AG10803 (cell line): ENCODE measurements around the gene VPS41.

Experiments
- DNase-seq: peaks from one replicate; pipeline ENCODE4 v3.0.0; 2010; ENCODE audit warnings: low read depth
- H3K4me3 ChIP-seq: 2 replicates; pipeline ENCODE4 v1.5.1; 2011; ENCODE audit warnings: mild to moderate bottlenecking, low read length, control low read depth
- TF ChIP-seq, protein P1 (sequence below): conservative IDR thresholded peaks from 2 replicates; pipeline ENCODE4 v1.5.1; 2011; ENCODE audit warnings: mild to moderate bottlenecking, low read length, control low read depth, inconsistent platforms

The VPS41 gene

DNA sequence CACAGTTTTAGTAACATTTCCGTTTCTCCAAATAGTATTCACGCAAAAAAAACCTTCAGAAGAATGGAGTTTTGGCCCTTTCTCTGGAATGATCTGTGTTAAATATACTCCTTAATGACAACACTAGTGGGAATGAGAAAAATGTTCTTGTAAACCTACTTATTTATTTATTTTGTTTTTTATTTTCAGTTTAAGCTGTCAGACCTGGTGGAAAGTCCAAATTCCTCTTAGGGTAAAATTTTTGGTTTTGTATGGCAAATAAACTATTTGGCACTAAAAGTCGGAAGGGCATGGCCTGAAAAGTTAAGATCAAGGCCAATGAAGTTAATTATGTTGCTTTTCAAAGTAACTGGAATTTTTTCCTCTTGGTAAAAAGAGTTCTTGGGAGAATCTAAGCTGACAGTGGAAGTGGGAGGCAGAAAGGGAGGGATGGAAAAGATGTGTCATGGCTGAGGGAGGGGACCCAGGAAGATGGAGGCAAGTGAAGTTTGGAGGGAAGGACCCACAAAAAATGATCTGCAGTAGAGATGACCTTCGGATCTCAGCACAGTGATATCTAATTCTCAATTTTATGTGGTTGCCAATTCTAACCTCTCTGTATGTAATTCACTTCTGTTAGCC, 33.5 kb upstream of the VPS41 start:
- no peak for DNase-seq

DNA sequence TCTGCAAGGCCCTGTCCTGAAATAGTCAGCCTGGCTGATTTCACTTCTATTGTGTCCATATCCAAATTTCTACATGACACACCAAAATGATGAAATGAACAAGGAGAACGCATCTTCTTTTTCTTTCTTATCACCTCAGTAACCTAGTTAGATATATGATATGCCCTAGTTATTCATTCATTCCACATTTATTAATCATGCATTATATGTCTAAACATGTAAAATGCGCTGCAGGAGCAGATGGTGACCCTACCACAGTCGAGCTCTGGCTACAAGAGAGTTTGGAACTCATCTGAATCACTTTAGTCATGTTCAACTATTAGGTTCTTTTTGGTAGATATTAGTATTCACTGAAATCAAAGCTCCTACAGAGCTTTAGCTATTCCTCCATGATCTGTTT, 31.8 kb upstream of the VPS41 start:
- TF ChIP-seq, protein P1, sequence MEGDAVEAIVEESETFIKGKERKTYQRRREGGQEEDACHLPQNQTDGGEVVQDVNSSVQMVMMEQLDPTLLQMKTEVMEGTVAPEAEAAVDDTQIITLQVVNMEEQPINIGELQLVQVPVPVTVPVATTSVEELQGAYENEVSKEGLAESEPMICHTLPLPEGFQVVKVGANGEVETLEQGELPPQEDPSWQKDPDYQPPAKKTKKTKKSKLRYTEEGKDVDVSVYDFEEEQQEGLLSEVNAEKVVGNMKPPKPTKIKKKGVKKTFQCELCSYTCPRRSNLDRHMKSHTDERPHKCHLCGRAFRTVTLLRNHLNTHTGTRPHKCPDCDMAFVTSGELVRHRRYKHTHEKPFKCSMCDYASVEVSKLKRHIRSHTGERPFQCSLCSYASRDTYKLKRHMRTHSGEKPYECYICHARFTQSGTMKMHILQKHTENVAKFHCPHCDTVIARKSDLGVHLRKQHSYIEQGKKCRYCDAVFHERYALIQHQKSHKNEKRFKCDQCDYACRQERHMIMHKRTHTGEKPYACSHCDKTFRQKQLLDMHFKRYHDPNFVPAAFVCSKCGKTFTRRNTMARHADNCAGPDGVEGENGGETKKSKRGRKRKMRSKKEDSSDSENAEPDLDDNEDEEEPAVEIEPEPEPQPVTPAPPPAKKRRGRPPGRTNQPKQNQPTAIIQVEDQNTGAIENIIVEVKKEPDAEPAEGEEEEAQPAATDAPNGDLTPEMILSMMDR = no peak
- DNase-seq = no peak
- no peak overlapping the region for H3K4me3 ChIP-seq

More for the DNA sequence above, 33.5 kb upstream of the VPS41 start:
- H3K4me3 ChIP-seq = no peak overlapping the region
- TF ChIP-seq, protein P1 = no peak

DNA sequence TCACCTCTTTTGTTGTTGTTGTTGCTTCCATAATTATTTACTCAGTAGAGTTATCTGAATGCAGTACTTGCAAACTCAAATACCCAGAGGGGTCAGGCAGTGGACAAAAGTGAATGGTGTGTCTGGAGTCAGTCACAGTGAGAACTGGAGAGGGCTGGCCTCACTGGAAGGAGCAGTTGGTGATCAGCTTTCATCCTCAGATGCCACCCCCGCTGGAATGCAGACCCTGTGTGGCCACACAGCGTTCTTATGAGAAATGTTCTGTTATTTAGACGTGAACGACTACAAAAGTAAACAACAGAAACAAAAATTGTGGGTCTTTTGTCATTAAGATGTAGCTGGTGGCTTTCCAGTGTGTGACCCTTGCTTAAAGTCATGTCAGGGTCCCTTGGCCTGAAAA, 29.6 kb upstream of the VPS41 start:
- DNase-seq = no peak
- TF ChIP-seq, protein P1 = no peak
- H3K4me3 ChIP-seq = no peak overlapping the region

DNA sequence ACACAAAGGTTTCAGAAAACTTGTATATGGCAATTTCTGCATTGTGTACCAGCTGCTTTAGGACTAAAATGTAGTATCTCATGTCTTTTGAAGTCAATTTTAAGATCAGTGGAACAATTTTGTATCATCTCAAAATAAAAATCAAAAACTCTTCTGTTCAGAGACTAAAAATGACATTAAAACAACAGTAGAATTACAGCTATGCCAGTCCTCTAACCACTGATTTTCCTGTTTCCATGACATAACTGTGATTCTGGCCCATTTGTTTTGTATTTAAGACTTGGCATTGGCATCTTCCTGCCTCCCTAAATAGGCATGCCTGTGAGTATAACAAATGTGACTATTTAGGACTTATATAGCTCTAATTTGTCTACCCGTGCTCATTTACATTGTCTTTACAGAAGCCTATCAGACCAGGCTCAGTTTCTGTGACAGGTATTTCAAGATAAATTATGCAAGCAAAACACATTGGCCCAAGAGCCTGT, 29.1 kb upstream of the VPS41 start:
- TF ChIP-seq, protein P1 = no peak
- no peak overlapping the region for H3K4me3 ChIP-seq
- no peak for DNase-seq

DNA sequence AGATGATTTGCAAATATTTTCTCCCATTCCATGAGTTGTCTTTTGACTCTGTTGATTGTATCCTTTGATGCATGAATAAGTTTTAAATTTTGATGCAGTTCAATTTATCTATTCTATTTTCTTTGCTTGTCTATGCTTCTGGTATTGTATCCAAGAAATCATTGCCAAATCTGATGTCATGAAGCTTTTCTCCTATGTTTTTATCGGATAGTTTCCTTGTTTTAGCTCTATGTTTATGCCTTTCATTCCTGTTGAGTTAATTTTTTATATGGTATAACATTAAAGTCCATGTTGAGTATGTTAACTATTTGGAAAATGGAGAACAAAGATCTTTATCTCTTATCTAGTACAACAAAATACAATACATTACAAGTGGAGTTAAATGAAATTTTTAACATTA, 27.6 kb upstream of the VPS41 start:
- DNase-seq = no peak
- no peak overlapping the region for H3K4me3 ChIP-seq
- TF ChIP-seq, protein P1 = no peak

DNA sequence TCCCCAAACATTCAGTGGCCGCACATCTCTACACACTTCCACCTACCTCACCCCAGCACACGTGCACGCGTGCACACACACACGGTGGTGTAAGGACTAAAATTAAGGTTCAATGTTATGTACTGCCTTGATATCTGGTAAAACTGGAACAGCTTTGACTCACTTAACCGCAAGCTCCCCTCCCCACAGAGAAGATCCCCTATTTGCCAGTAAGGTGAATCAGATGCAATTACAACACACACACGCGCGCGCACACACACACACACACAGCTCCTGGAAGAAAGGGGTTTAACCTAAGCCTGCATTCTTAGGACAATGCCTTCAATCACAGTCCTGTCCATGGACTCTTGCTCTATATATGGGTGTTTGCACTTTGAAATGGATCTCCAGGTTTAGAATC, 25.5 kb upstream of the VPS41 start:
- H3K4me3 ChIP-seq = no peak overlapping the region
- TF ChIP-seq, protein P1 = no peak
- DNase-seq = no peak

DNA sequence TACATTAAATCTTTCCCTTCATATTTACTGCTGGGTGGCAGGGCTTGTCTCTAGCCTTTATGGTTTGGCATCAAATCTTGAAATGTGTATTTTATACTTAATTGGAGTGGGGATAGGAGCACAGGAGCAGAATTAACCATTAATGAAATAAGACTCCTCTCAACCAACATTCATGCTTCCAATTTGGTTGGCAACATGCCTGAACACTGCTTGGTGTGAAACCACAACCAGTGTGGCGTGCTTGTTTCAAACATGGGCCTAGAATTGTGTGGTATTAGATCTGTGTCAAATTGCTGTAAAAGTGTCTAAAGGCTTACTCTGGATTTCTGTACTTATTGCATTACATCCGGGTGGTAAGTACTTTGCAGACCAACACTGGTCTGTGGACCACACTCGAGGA, 25.1 kb upstream of the VPS41 start:
- no peak overlapping the region for H3K4me3 ChIP-seq
- TF ChIP-seq, protein P1 = no peak
- no peak for DNase-seq
